GM23338 (cell line): ENCODE results near the gene OAS3. TPM values are rescaled to one million over a fixed set of nuclear protein-coding genes. Genes with fewer than 3 reads are reported as not detected.

Source experiments
- ATAC-seq: fragments of 200-7000 bp; cut with Tn5 transposase; 3 replicates; pipeline ENCODE4 v1.9.1; 2020
- DNase-seq: peaks from one replicate; pipeline ENCODE4 v3.0.0-alpha.2; 2015; ENCODE audit warnings: low spot score
- H2AFZ ChIP-seq: fragments of 200-600 bp; sonication (generic); 2 replicates; pipeline ENCODE4 v1.8.0; 2016; ENCODE audit warnings: antibody characterized with exemption, mild to moderate bottlenecking, moderate library complexity
- H3F3A ChIP-seq: fragments of 200-600 bp; sonication (generic); replicated peaks from 2 replicates; pipeline ENCODE4 v1.8.0; 2017; ENCODE audit warnings: antibody characterized with exemption, mixed run types, low read depth
- H3K27ac ChIP-seq: fragments of 200-600 bp; sonication (generic); 2 replicates; pipeline ENCODE4 v1.6.1; 2016; ENCODE audit warnings: low read depth
- H3K27me3 ChIP-seq: fragments of 200-600 bp; sonication (generic); 2 replicates; pipeline ENCODE4 v1.8.0; 2016; ENCODE audit warnings: mild to moderate bottlenecking, mixed run types, moderate library complexity; ENCODE audit not compliant: insufficient read depth
- H3K36me3 ChIP-seq: fragments of 200-600 bp; sonication (generic); 2 replicates; pipeline ENCODE4 v1.8.0; 2016; ENCODE audit warnings: mild to moderate bottlenecking; ENCODE audit not compliant: insufficient read depth
- H3K4me1 ChIP-seq: fragments of 200-600 bp; sonication (generic); 2 replicates; pipeline ENCODE4 v1.8.0; 2016; ENCODE audit warnings: mild to moderate bottlenecking, moderate library complexity; ENCODE audit not compliant: insufficient read depth
- H3K4me2 ChIP-seq: fragments of 200-600 bp; sonication (generic); 2 replicates; pipeline ENCODE4 v1.7.1; 2017; ENCODE audit warnings: mixed run types
- H3K4me3 ChIP-seq: fragments of 200-600 bp; sonication (generic); 2 replicates; pipeline ENCODE4 v1.6.1; 2016; ENCODE audit warnings: mixed run types
- H3K79me2 ChIP-seq: fragments of 200-600 bp; sonication (generic); replicated peaks from 2 replicates; pipeline ENCODE4 v1.8.0; 2017; ENCODE audit warnings: mild to moderate bottlenecking; ENCODE audit not compliant: insufficient read depth
- H3K9me2 ChIP-seq: fragments of 200-600 bp; sonication (generic); 2 replicates; pipeline ENCODE4 v1.8.0; 2017; ENCODE audit not compliant: insufficient read depth
- H4K20me1 ChIP-seq: fragments of 200-600 bp; sonication (generic); replicated peaks from 2 replicates; pipeline ENCODE4 v1.8.0; 2017; ENCODE audit warnings: mild to moderate bottlenecking; ENCODE audit not compliant: insufficient read depth
- H3K27ac Mint-ChIP-seq: 2 replicates; pipeline ENCODE4 v1.8.0; 2020; ENCODE audit warnings: inconsistent platforms, mild to moderate bottlenecking, moderate library complexity, mixed read lengths
- H3K27me3 Mint-ChIP-seq: 3 replicates; pipeline ENCODE4 v1.8.0; 2022; ENCODE audit warnings: low read depth, mild to moderate bottlenecking, moderate library complexity, mixed read lengths, inconsistent platforms; ENCODE audit not compliant: insufficient read depth, poor library complexity
- H3K36me3 Mint-ChIP-seq: 3 replicates; pipeline ENCODE4 v1.8.0; 2021; ENCODE audit warnings: low read depth, mild to moderate bottlenecking, inconsistent platforms, moderate library complexity, mixed read lengths
- H3K4me1 Mint-ChIP-seq: 3 replicates; pipeline ENCODE4 v1.8.0; 2020; ENCODE audit warnings: mild to moderate bottlenecking, inconsistent platforms, mixed read lengths
- H3K4me3 Mint-ChIP-seq: 3 replicates; pipeline ENCODE4 v1.8.0; 2021; ENCODE audit warnings: moderate library complexity, mild to moderate bottlenecking, inconsistent platforms, mixed read lengths
- H3K9me3 Mint-ChIP-seq: 3 replicates; pipeline ENCODE4 v1.8.0; 2020; ENCODE audit warnings: moderate library complexity, mild to moderate bottlenecking, inconsistent platforms, mixed read lengths
- CREB1 ChIP-seq: fragments of 250-450 bp; sonication (Bioruptor Pico); IDR thresholded peaks from 2 replicates; pipeline ENCODE4 v1.5.0; 2020; ENCODE audit warnings: low read depth, mild to moderate bottlenecking, moderate library complexity
- CTCF ChIP-seq, 2 experiments: fragments of 200-600 bp in 1 of 2; sonication (generic) in 1 of 2; conservative IDR thresholded peaks; 2 replicates each; pipeline versions ENCODE4 v1.5.1 to v1.6.1; 2016 to 2017; ENCODE audit warnings: antibody characterized with exemption in 2 of 2, low read depth in 2 of 2, mild to moderate bottlenecking in 2 of 2, moderate library complexity in 1 of 2
- ETS1 ChIP-seq: IDR thresholded peaks from 2 replicates; pipeline ENCODE4 v1.6.1; 2016; ENCODE audit warnings: antibody characterized with exemption
- EZH2 ChIP-seq: fragments of 200-600 bp; sonication (generic); IDR thresholded peaks from one replicate; pipeline ENCODE4 v1.8.0; 2017; ENCODE audit warnings: antibody characterized with exemption, mild to moderate bottlenecking, low read depth; ENCODE audit not compliant: unreplicated experiment
- EZH2phosphoT487 ChIP-seq: fragments of 200-600 bp; sonication (generic); IDR thresholded peaks from one replicate; pipeline ENCODE4 v1.8.1; 2018; ENCODE audit warnings: antibody characterized with exemption; ENCODE audit not compliant: unreplicated experiment
- JUNB ChIP-seq: IDR thresholded peaks from one replicate; pipeline ENCODE4 v1.6.1; 2016; ENCODE audit warnings: antibody characterized with exemption; ENCODE audit not compliant: unreplicated experiment
- NANOG ChIP-seq: IDR thresholded peaks from 2 replicates; pipeline ENCODE4 v1.6.1; 2016; ENCODE audit warnings: antibody characterized with exemption, borderline replicate concordance
- POLR2AphosphoS5 ChIP-seq: IDR thresholded peaks from 2 replicates; pipeline ENCODE4 v1.6.1; 2016; ENCODE audit warnings: antibody characterized with exemption, low read depth
- REST ChIP-seq: IDR thresholded peaks from one replicate; pipeline ENCODE4 v1.6.1; 2018; ENCODE audit warnings: antibody characterized with exemption; ENCODE audit not compliant: unreplicated experiment
- STAT1 ChIP-seq: IDR thresholded peaks from one replicate; pipeline ENCODE4 v1.6.1; 2016; ENCODE audit warnings: antibody characterized with exemption; ENCODE audit not compliant: unreplicated experiment
- ZNF114 ChIP-seq: fragments of 250-450 bp; sonication (Bioruptor Pico); IDR thresholded peaks from 2 replicates; pipeline ENCODE4 v1.5.0; 2020; ENCODE audit warnings: mild to moderate bottlenecking, moderate library complexity
- ZNF331 ChIP-seq: fragments of 250-450 bp; sonication (Bioruptor Pico); IDR thresholded peaks from 2 replicates; pipeline ENCODE4 v1.5.0; 2020; ENCODE audit warnings: low read depth, mild to moderate bottlenecking, moderate library complexity
- ZNF462 ChIP-seq: fragments of 250-450 bp; sonication (Bioruptor Pico); IDR thresholded peaks from 2 replicates; pipeline ENCODE4 v1.5.0; 2020; ENCODE audit warnings: mild to moderate bottlenecking, moderate library complexity
- polyA plus RNA-seq: library from polyadenylated mRNA; unstranded; fragments of >200 nt; fragmentation: Nextera tagmentation; extraction: Ambion mirVana; gene quantifications from 2 replicates; pipeline ENCODE4 v1.2.1, GENCODE V29; 2016
- total RNA-seq: library from RNA; depleted of rRNA; stranded (reverse); fragments of >200 nt; shearing (Covaris generic); gene quantifications from 2 replicates; pipeline ENCODE4 v1.2.3, GENCODE V29; 2014

OAS3 gene
- total and polyA plus RNA-seq, 2 experiments from 2014 or later = 0.27 to 1.4 TPM

- Histone ChIP-seq H3K4me1 (no peaks in the 10 kb centered on the region), H3K27ac (no peak overlapping the region), H3K79me2 (no peaks in the 10 kb centered on the region), H3F3A (no peaks in the 10 kb centered on the region), H4K20me1 (no peaks in the 10 kb centered on the region), H2AFZ (no peak overlapping the region), H3K4me3 (no peak overlapping the region), H3K36me3 (no peaks in the 10 kb centered on the region), H3K4me2 (no peak overlapping the region), H3K27me3 (no peaks in the 10 kb centered on the region), H3K9me2 (no peaks in the 10 kb centered on the region)
- Mint-ChIP-seq H3K4me1 (peaks cover 2% of the 10 kb centered on the region; the same call in 1 of the 3 replicates), H3K9me3 (no peaks in the 10 kb centered on the region), H3K36me3 (no peaks in the 10 kb centered on the region), H3K27ac (no peak overlapping the region), H3K4me3 (no peak overlapping the region), H3K27me3 (no peaks in the 10 kb centered on the region)
- TF ChIP-seq ETS1 = no peak
- no peak for TF ChIP-seq EZH2
- no peak for TF ChIP-seq STAT1
- no peak for TF ChIP-seq POLR2AphosphoS5
- TF ChIP-seq ZNF331 (CRISPR knock-in tag) = no peak
- TF ChIP-seq CREB1 = no peak
- TF ChIP-seq ZNF114 (CRISPR knock-in tag) = no peak
- TF ChIP-seq JUNB = no peak
- no peak for TF ChIP-seq NANOG
- no peak for TF ChIP-seq REST
- TF ChIP-seq CTCF (conservative IDR thresholded peaks at IDR 0.05; ENCODE audit: low read depth in 2 of 2) = no peak
- TF ChIP-seq ZNF462 (CRISPR knock-in tag) = no peak
- TF ChIP-seq EZH2phosphoT487 = no peak
- no peak for ATAC-seq
- DNase-seq = no peak
Measured at GRCh38 chr12:112948806-112949205, 10.5 kb downstream of the OAS3 start.
